Mononuclear cell (primary cell): ENCODE results near the gene KCNQ5. TPM values are rescaled to one million over a fixed set of nuclear protein-coding genes. Genes with fewer than 3 reads are reported as not detected.

ENCODE experiments used
- H3K27me3 ChIP-seq: 2 replicates; pipeline ENCODE4 v1.6.0; 2011; ENCODE audit warnings: low read length, control low read depth; ENCODE audit not compliant: insufficient read depth
- H3K4me1 ChIP-seq: 2 replicates; pipeline ENCODE4 v1.5.1; 2011; ENCODE audit warnings: mild to moderate bottlenecking, low read length, control low read depth; ENCODE audit not compliant: insufficient read depth
- H3K4me3 ChIP-seq: 2 replicates; pipeline ENCODE4 v1.5.1; 2011; ENCODE audit warnings: mild to moderate bottlenecking, low read length, moderate library complexity
- H3K9me3 ChIP-seq: 2 replicates; pipeline ENCODE4 v1.5.1; 2011; ENCODE audit warnings: low read depth, mild to moderate bottlenecking, control low read depth, low read length
- total RNA-seq: library from RNA; depleted of rRNA; stranded (reverse); fragments of >200 nt; gene quantifications from one replicate; pipeline ENCODE4 v1.2.3, GENCODE V29; 2012

KCNQ5 gene
- total RNA-seq, 1 donor: 2.8 TPM

DNA sequence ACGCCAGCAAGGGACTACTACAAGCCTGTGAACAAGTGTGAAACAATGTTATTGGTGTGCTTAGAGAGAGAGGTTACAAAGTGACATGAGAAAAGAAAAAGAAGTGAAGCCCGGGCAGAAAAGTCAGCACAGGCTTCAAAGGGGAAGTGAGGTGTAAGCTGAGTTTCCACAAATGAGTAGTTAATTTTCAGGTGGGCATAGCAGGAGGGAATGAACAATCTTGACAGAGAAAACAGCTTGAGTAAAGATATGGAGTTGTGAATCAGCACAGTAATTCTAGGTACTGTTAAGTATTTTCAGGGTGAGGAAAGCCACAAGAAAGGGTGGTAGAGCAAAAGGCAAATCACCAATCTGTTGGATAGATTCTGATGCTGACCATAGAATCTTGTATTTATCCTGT, 4.3 kb downstream of the KCNQ5 start:
- Histone ChIP-seq H3K4me3 (no peak overlapping the region), H3K27me3 (no peaks in the 10 kb centered on the region), H3K9me3 (no peaks in the 10 kb centered on the region), H3K4me1 (peaks cover 24% of the 10 kb centered on the region)

DNA sequence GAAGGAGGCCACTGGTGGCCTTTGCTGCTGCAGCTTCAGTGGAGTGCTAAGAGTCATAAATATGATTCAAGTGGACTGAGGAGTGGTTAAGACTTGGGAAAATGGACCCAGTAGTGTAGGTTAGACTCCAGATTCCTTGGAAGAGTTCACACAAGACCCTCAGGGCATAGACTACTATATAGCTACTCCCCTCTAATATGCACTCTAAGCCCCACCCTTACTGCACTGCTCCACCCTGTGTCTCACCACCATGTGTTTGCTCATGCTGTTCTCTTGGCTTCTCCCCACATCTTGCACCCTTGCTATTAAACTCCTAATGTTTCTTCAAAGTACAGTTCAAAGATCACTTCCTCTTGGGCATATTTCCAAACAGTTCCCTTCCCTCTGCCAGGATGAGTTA, 5.7 kb downstream of the KCNQ5 start:
- Histone ChIP-seq H3K4me3 (no peak overlapping the region), H3K27me3 (no peaks in the 10 kb centered on the region), H3K4me1 (peaks cover 13% of the 10 kb centered on the region), H3K9me3 (no peaks in the 10 kb centered on the region)

DNA sequence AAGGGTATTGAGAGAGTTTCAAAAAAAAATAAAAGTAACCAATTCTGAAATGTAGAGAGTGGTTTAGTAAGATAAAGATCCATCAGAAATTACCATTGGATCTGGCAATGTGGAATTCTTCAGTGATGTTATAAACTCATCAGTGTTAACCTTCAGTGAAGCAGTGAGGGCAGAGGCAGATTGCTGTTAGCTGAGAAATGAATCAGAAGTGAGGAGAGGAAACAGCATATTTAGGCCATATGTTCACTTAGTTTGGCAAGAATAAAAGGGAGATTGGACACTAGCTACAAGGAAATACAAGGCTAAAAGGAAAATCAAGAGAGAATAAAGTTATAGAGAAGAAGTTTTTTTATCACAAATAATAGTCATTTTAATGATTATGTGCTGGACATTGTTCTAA, 9.6 kb downstream of the KCNQ5 start:
- Histone ChIP-seq H3K4me3 (no peak overlapping the region), H3K9me3 (no peaks in the 10 kb centered on the region)

GRCh38 chr6:72635636-72636035, 13.8 kb downstream of the KCNQ5 start:
- Histone ChIP-seq H3K27me3 (no peaks in the 10 kb centered on the region), H3K4me3 (no peak overlapping the region), H3K4me1 (no peaks in the 10 kb centered on the region), H3K9me3 (no peaks in the 10 kb centered on the region)

More for the DNA sequence above, 9.6 kb downstream of the KCNQ5 start:
- no peaks in the 10 kb centered on the region for H3K4me1 ChIP-seq
- H3K27me3 ChIP-seq: no peaks in the 10 kb centered on the region

DNA sequence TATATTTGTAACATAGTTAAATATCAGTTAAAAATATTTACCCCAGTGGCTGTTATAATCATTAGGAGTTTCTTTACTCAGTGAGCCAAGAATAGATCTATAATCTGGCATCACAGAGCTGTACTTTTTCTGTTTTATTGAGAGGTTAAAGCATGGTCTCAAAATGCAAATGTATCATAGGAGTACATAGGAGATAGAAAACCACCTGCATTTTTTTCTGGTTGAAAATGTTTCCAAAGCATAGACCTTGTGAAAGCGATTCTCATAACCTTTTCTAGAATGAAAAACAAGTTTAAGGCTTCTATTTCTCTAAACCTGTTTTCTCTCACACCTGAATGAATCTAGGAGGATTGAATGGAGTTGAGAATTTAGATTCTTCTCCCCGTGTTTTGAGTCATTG, 14.4 kb downstream of the KCNQ5 start:
- no peaks in the 10 kb centered on the region for H3K27me3 ChIP-seq
- no peak overlapping the region for H3K4me3 ChIP-seq
- no peaks in the 10 kb centered on the region for H3K9me3 ChIP-seq
- no peaks in the 10 kb centered on the region for H3K4me1 ChIP-seq

GRCh38 chr6:72636786-72637185, 14.9 kb downstream of the KCNQ5 start:
- no peaks in the 10 kb centered on the region for H3K9me3 ChIP-seq

GRCh38 chr6:72639920-72640614, 18.2 kb downstream of the KCNQ5 start:
- H3K4me3 ChIP-seq: no peak overlapping the region
- no peaks in the 10 kb centered on the region for H3K27me3 ChIP-seq
- H3K4me1 ChIP-seq: no peaks in the 10 kb centered on the region
- no peaks in the 10 kb centered on the region for H3K9me3 ChIP-seq

More at GRCh38 chr6:72636786-72637185, 14.9 kb downstream of the KCNQ5 start:
- Histone ChIP-seq H3K27me3 (no peaks in the 10 kb centered on the region), H3K4me1 (no peaks in the 10 kb centered on the region), H3K4me3 (no peak overlapping the region)

DNA sequence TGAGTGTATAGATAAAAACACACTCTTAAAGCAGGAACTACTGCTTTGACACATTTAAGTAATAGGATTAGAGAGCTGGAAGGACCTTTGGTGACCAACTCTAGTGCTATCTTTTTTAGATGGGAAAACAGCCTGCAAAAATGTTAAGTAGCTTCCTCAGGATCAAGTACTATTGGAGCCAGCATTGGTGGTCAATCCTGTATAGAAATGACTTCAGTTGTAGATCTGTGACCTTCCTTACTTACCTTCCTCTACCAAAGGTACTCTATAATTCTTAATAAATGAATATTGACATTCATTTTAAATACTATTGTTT, 18.7 kb downstream of the KCNQ5 start:
- no peak overlapping the region for H3K4me3 ChIP-seq
- H3K4me1 ChIP-seq: no peaks in the 10 kb centered on the region
- no peaks in the 10 kb centered on the region for H3K9me3 ChIP-seq
- no peaks in the 10 kb centered on the region for H3K27me3 ChIP-seq

GRCh38 chr6:72642435-72642834, 20.6 kb downstream of the KCNQ5 start:
- no peaks in the 10 kb centered on the region for H3K4me1 ChIP-seq
- no peaks in the 10 kb centered on the region for H3K9me3 ChIP-seq
- no peak overlapping the region for H3K4me3 ChIP-seq
- no peaks in the 10 kb centered on the region for H3K27me3 ChIP-seq

- Histone ChIP-seq H3K4me1 (no peaks in the 10 kb centered on the region), H3K27me3 (no peaks in the 10 kb centered on the region), H3K9me3 (no peaks in the 10 kb centered on the region), H3K4me3 (no peak overlapping the region)
These were observed 21.4 kb downstream of the KCNQ5 start for GRCh38 chr6:72643214-72643613.

GRCh38 chr6:72646604-72647485, 25.0 kb downstream of the KCNQ5 start:
- Histone ChIP-seq H3K27me3 (no peaks in the 10 kb centered on the region), H3K4me1 (no peaks in the 10 kb centered on the region), H3K4me3 (no peak overlapping the region), H3K9me3 (no peaks in the 10 kb centered on the region)

DNA sequence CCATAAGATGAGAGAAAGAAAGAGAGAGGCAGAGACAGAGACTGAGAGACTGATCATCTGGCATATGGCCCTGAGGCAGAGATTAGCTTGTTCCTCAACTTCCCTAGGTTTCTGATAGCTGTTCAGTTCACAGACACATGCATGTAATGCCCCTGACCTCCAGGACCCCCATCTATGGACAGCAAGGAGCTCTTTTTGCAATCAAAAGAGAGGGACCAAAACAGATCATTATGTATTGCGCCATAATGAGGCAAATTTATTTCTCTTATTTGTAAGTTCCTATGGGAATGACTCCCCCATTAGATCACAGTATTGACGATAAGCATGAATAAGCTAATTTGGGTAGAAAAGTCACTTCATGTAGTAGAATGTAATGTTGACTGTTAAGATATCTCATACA, 25.6 kb downstream of the KCNQ5 start:
- Histone ChIP-seq H3K4me3 (no peak overlapping the region), H3K9me3 (no peaks in the 10 kb centered on the region), H3K27me3 (no peaks in the 10 kb centered on the region), H3K4me1 (no peaks in the 10 kb centered on the region)

DNA sequence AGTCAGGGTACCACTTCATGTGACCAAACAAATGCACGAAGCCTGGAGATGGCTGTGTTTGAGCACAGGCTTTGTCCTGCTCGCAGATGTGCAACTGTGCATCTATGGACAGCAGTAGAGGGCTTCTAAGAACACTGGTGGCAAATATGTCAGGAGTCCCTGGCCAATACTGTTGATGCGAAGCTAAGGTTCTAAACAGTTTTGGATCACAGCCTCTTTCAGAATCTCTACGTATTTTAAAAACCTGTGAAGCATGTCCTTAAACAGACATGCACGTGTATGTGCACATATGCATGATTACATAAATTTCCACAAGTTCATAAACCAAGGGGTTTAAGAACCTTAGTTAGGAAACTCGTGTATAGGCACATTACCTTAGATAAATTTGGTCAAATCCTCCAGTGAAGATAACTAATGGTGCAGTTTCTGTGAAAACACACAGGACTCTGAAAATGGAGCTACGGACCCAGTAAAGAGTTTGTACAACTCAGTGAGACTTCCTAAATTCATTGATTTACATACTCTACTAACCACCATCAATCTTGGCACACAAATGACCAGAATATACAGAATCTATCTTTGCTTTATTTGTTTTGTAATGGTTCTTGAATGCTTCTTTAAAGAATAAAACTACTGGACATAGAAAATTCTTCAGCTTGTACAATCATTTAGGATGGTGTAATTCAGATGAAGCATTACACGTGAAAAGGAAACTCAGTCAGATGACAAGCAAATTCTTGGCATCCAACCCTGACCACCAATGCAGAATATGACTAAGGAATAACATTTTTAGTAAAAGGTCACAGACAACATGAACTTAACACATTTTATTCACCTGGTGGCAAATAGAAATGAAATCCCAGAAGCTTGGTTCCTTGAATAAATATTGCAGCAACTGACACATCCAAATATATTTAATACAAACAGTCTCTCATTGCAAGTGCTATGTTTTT, 27.4 kb downstream of the KCNQ5 start:
- no peaks in the 10 kb centered on the region for H3K9me3 ChIP-seq
- no peaks in the 10 kb centered on the region for H3K27me3 ChIP-seq
- H3K4me3 ChIP-seq: no peak overlapping the region
- H3K4me1 ChIP-seq: no peaks in the 10 kb centered on the region

DNA sequence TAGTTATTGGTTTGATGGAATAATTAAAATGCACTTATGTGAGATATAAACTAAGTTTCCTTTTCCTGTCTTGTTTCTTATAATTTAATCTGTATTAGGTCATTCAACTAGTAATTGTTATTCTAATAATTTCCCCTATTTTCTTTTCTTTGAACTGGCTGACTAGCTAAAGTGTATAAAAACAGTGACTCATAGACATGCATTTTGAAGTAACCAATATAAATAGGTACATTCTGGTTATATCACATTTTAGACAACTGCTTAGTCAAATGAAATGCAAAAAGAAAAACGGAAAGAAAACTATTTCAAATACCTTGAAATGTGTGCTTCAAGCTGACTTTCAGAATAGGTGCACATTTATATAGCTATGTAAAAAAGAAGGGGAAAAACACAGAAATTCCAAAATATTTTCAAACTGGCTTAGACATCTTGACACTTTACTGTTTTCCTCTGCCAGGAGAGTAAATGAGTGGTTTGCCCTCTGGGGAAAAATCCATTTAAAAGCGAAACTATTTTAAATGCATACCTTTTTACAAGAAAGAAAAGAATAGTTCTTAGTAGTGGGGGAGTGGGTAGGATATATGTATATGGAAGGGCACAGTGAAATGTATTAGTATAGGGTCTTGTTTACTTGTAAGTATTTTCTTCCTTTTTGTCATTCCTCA, 28.3 kb downstream of the KCNQ5 start:
- Histone ChIP-seq H3K4me1 (no peaks in the 10 kb centered on the region), H3K27me3 (no peaks in the 10 kb centered on the region), H3K9me3 (no peaks in the 10 kb centered on the region), H3K4me3 (no peak overlapping the region)
